OCI-LY7 (cell line): ENCODE results near the gene TDRD15.

ENCODE experiments used
- EZH2phosphoT487 ChIP-seq: fragments of 200-600 bp; sonication (generic); IDR thresholded peaks from 2 replicates; pipeline ENCODE4 v1.6.1; 2018; ENCODE audit warnings: low read depth, borderline replicate concordance, mild to moderate bottlenecking, mixed run types, antibody characterized with exemption, low read length, moderate library complexity, mixed read lengths
- TF ChIP-seq, protein P1 (sequence below): fragments of 200-600 bp; sonication (generic); conservative IDR thresholded peaks from 2 replicates; pipeline ENCODE4 v1.5.1; 2014; ENCODE audit warnings: mild to moderate bottlenecking, antibody characterized with exemption, low read length, moderate library complexity, mixed read lengths

DNA sequence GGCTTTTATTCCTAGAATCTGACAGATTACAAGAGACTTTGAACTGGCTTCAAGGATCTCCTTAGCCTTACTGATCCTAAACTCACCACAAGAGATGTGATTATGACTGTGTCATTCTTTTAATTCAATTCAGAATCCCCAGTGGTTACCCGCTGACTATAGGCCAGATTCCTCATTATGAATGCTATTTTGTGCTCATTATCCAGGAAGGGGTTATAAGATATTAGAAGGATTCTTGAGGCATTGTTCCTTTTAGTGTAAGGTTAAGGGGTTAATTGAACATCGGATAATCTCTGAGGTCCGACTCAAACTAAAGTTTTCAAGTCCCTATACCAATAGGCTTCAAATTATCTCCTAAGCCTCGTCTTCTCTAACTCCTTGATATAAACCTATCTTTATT, 39.4 kb upstream of the TDRD15 start:
- TF ChIP-seq, protein P1, sequence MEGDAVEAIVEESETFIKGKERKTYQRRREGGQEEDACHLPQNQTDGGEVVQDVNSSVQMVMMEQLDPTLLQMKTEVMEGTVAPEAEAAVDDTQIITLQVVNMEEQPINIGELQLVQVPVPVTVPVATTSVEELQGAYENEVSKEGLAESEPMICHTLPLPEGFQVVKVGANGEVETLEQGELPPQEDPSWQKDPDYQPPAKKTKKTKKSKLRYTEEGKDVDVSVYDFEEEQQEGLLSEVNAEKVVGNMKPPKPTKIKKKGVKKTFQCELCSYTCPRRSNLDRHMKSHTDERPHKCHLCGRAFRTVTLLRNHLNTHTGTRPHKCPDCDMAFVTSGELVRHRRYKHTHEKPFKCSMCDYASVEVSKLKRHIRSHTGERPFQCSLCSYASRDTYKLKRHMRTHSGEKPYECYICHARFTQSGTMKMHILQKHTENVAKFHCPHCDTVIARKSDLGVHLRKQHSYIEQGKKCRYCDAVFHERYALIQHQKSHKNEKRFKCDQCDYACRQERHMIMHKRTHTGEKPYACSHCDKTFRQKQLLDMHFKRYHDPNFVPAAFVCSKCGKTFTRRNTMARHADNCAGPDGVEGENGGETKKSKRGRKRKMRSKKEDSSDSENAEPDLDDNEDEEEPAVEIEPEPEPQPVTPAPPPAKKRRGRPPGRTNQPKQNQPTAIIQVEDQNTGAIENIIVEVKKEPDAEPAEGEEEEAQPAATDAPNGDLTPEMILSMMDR = no peak
- no peak for TF ChIP-seq EZH2phosphoT487
